Type B pancreatic cell (in vitro differentiated cells): ENCODE measurements around the gene ADSL. TPM values are rescaled to one million over a fixed set of nuclear protein-coding genes. Genes with fewer than 3 reads are reported as not detected.
A peak's percentile ranks its signal among the peaks of the same experiment; 100 is the strongest.

Source experiments
- DNase-seq: peaks from one replicate; pipeline ENCODE4 v3.0.0; 2021; ENCODE audit warnings: mixed read lengths; ENCODE audit not compliant: unreplicated experiment; ENCODE audit errors: extremely low spot score
- H3K27ac Mint-ChIP-seq: 2 replicates; pipeline ENCODE4 v1.8.0; 2021; ENCODE audit warnings: mild to moderate bottlenecking, mixed read lengths
- H3K27me3 Mint-ChIP-seq: 2 replicates; pipeline ENCODE4 v1.8.0; 2021; ENCODE audit warnings: mixed read lengths
- H3K36me3 Mint-ChIP-seq: 2 replicates; pipeline ENCODE4 v1.8.0; 2021; ENCODE audit warnings: mixed read lengths
- H3K4me1 Mint-ChIP-seq: one replicate; pipeline ENCODE4 v1.8.0; 2021; ENCODE audit warnings: mixed read lengths; ENCODE audit not compliant: unreplicated experiment
- H3K4me3 Mint-ChIP-seq: 2 replicates; pipeline ENCODE4 v1.8.0; 2021; ENCODE audit warnings: mild to moderate bottlenecking, mixed read lengths
- H3K9me3 Mint-ChIP-seq: 2 replicates; pipeline ENCODE4 v1.8.0; 2021; ENCODE audit warnings: mixed read lengths
- total RNA-seq: library from RNA; stranded (reverse); gene quantifications from 2 replicates; pipeline ENCODE4 v1.2.1, GENCODE V29; 2021; ENCODE audit warnings: low replicate concordance
- TF ChIP-seq, protein P1 (sequence below): fragments of 200-600 bp; sonication (generic); conservative IDR thresholded peaks from 2 replicates; pipeline ENCODE4 v1.5.0; 2021; ENCODE audit warnings: antibody characterized with exemption, mild to moderate bottlenecking

Gene ADSL
- total RNA-seq, 1 donor from 2014 or later: 82.8 TPM

DNA sequence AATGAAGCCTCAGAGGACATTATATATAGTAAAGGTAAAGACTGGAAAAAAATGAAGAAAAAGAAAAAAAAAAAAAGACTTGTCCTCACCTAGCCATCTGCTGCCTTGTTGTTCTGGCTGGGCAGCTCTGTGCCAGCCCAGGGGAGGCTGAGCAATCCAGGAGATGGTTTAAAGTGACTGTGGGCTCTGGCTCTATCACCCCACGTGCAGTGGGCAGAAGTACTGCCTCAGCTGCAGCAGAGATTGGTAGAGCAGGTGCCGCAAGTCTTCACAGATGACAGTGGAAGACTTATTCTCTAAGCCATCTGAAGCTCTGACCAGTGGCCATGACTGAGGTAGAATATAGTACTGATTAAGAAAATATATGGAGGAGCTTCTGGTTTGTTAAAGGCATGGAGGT lies 86.3 kb downstream of the ADSL start:
- Mint-ChIP-seq H3K9me3 (no peaks in the 10 kb centered on the region), H3K27me3 (no peaks in the 10 kb centered on the region), H3K36me3 (peaks cover 12% of the 10 kb centered on the region), H3K27ac (no peak overlapping the region), H3K4me3 (no peak overlapping the region), H3K4me1 (peaks cover 9% of the 10 kb centered on the region)
- no peak for DNase-seq
- TF ChIP-seq, protein P1, sequence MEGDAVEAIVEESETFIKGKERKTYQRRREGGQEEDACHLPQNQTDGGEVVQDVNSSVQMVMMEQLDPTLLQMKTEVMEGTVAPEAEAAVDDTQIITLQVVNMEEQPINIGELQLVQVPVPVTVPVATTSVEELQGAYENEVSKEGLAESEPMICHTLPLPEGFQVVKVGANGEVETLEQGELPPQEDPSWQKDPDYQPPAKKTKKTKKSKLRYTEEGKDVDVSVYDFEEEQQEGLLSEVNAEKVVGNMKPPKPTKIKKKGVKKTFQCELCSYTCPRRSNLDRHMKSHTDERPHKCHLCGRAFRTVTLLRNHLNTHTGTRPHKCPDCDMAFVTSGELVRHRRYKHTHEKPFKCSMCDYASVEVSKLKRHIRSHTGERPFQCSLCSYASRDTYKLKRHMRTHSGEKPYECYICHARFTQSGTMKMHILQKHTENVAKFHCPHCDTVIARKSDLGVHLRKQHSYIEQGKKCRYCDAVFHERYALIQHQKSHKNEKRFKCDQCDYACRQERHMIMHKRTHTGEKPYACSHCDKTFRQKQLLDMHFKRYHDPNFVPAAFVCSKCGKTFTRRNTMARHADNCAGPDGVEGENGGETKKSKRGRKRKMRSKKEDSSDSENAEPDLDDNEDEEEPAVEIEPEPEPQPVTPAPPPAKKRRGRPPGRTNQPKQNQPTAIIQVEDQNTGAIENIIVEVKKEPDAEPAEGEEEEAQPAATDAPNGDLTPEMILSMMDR: no peak

DNA sequence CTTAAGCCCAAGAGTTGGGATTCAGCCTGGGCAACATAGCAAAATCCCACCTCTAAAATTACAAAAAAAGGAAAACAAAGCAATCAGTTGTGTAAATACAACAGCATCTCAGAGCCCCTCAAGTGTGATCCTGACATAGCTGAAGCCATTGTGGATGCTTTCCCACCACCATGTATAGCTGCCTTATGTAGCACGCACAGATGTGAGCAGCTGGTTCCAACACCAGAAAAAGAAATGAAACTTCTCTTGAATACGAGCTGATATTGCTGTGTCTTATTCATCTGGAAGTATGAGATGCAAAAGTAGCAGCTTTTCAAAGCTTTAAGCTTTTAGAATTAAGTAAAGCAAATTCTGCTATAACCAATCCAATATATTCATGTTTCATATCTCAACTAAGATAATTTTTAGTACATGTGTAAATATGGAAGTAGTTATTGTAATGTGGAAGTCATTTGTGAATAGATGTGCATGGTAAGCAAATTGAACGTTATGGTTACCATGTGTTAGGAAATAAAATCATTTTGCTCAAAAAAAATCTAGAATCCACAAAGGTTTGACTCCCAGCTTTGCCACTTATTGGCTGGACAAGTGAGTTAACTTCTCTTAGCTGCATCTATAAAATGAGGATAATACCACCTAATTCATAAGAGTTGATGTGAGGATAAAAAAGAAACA lies 87.3 kb downstream of the ADSL start:
- H3K27ac Mint-ChIP-seq: no peak overlapping the region
- H3K4me1 Mint-ChIP-seq: peaks cover 11% of the 10 kb centered on the region
- H3K9me3 Mint-ChIP-seq: no peaks in the 10 kb centered on the region
- no peak overlapping the region for H3K4me3 Mint-ChIP-seq
- no peaks in the 10 kb centered on the region for H3K27me3 Mint-ChIP-seq
- TF ChIP-seq, protein P1: no peak
- H3K36me3 Mint-ChIP-seq: peaks cover 12% of the 10 kb centered on the region
- DNase-seq: no peak

DNA sequence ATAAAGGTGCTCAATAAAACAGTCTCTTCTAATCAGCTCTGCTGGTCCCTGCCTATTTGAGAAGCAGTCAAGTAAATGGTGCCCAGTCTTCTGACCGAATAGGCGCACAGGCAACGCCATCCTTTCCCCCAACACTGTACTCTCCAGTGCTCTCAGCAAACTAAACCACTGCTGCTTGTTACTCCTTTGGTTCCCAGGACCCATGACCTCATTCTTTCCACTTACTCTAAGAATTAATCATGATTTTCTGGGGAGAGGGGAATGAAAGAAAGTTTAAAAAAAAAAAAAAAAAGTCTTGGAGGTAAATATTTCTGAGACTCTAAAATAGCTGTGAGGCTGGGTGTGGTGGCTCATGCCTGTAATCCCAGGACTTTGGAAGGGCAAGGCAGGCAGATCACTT lies 87.8 kb downstream of the ADSL start:
- Mint-ChIP-seq H3K9me3 (no peaks in the 10 kb centered on the region), H3K27ac (no peak overlapping the region), H3K36me3 (peaks cover 7% of the 10 kb centered on the region), H3K4me1 (peaks cover 11% of the 10 kb centered on the region), H3K4me3 (no peak overlapping the region), H3K27me3 (no peaks in the 10 kb centered on the region)
- no peak for DNase-seq
- TF ChIP-seq, protein P1: no peak

DNA sequence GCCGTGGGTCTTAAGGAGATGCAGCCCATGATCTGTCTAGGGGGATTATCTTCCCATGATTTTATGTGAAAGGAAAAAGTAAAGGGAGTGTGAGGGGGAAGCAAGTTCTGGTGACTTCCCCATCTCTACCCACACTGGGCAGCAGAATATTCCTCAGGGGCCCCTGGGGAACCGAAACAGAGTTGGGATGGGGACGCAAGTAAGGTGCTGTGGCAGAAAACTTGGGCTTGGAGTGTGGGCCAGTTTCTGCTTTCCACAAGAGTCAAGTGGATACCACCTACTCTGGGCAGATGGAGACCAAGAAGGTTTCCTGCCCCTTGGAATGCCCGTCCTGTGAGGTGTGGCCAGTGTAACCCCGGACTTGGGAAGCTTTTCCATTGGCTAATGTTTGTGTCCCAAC lies 88.4 kb downstream of the ADSL start:
- TF ChIP-seq, protein P1: no peak
- Mint-ChIP-seq H3K4me1 (peaks cover 11% of the 10 kb centered on the region), H3K9me3 (no peaks in the 10 kb centered on the region), H3K36me3 (peaks cover 7% of the 10 kb centered on the region), H3K27ac (no peak overlapping the region), H3K4me3 (no peak overlapping the region), H3K27me3 (no peaks in the 10 kb centered on the region)
- no peak for DNase-seq

DNA sequence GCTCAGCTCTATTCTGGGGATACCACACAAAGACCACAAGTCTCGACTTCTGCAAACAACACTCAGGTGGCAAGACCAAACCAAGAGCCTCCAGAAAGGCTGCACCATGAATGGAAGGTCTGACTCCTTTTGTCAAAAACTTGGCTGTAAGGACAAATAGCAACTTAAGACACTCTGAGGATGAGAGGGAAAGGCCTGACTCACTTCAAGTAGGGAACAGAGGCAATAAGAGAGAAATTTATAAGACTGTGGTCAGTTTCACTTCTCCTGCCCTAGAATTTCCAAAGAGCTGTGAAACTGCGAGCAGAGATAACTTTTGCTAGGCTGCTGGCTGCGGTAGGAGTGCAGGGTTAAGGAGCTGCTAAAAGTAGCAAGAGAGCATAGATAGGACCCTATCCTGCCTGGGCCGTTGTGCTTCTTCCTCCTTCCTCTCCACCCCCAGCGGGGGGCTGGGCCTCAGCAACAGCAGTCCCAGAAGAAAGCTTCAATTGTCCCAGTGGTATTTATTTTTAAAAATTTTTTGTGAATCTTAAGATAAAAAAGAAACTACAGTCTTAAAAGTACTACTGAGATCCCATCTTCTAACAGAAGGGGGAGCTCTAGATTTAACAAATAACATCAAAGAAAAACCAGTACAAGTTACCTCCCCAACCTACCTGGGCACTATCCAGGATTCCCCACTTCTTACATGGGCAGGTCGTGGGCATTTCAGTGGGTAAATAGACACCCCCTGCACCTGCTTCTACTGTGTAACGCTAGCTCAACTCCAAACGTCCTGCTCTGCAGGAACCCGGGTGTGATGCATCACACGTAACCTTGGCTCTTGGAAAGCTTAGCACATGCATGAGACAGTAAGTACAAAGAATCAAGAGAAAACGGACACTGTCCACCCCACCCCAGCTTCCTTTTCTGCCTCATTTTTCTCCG lies 90.5 kb downstream of the ADSL start:
- Mint-ChIP-seq H3K27me3 (no peaks in the 10 kb centered on the region), H3K4me3 (no peak overlapping the region), H3K9me3 (no peaks in the 10 kb centered on the region), H3K36me3 (no peaks in the 10 kb centered on the region), H3K4me1 (peaks cover 11% of the 10 kb centered on the region), H3K27ac (peak overlapping the region; percentile 48)
- TF ChIP-seq, protein P1: peak; percentile 84
- no peak for DNase-seq

Other genes with a start within 250 kb of the ADSL start
- 48.3 and 50.7 TPM in 2 replicates for gene TNRC6B, start 168.6 kb upstream of the ADSL start, total RNA-seq
- gene SGSM3, start 24.1 kb downstream of the ADSL start, total RNA-seq: 106 and 125 TPM in 2 replicates